ENCODE measurements around the gene ERC1. TPM values are rescaled to one million over a fixed set of nuclear protein-coding genes. Genes with fewer than 3 reads are reported as not detected.
"Not testable (repeated sequence)": the region's sequence is repeated elsewhere in the genome, so short reads cannot be mapped to it uniquely, and the experiment has no call there.

The ERC1 gene
- total RNA-seq, 1 donor from 2014 or later, result 16.6 TPM

GRCh38 chr12:1132311-1132710, 141.3 kb downstream of the ERC1 start:
- no peak for FAIRE-seq
- TF ChIP-seq CTCF (IDR thresholded peaks at IDR 0.05; ENCODE audit: insufficient read depth, low read length, severe bottlenecking), result no peak
- H3K36me3 ChIP-seq (ENCODE audit: control insufficient read depth, insufficient read depth, low read length), result peaks cover 2% of the 10 kb centered on the region

GRCh38 chr12:1138691-1139090, 147.7 kb downstream of the ERC1 start:
- Histone ChIP-seq H3K36me3 (ENCODE audit: control insufficient read depth, insufficient read depth, low read length) (peaks cover 3% of the 10 kb centered on the region), H3K4me3 (ENCODE audit: low read depth, low read length) (no peak overlapping the region), H3K27me3 (ENCODE audit: control insufficient read depth, insufficient read depth, low read length) (no peaks in the 10 kb centered on the region)
- DNase-seq (ENCODE audit: low read depth) (no peak), FAIRE-seq (no peak)
- no peak for TF ChIP-seq CTCF (IDR thresholded peaks at IDR 0.05; ENCODE audit: insufficient read depth, low read length, severe bottlenecking)

More at GRCh38 chr12:1132311-1132710, 141.3 kb downstream of the ERC1 start:
- DNase-seq (ENCODE audit: low read depth), result no peak
- Histone ChIP-seq H3K27me3 (ENCODE audit: control insufficient read depth, insufficient read depth, low read length) (no peaks in the 10 kb centered on the region), H3K4me3 (ENCODE audit: low read depth, low read length) (no peak overlapping the region)

GRCh38 chr12:1146758-1147157, 155.7 kb downstream of the ERC1 start:
- FAIRE-seq; H3K36me3 ChIP-seq (ENCODE audit: control insufficient read depth, insufficient read depth, low read length); DNase-seq (ENCODE audit: low read depth): not testable (repeated sequence)

GRCh38 chr12:1147821-1148220, 156.8 kb downstream of the ERC1 start:
- FAIRE-seq (no peak), DNase-seq (ENCODE audit: low read depth) (no peak)
- no peaks in the 10 kb centered on the region for H3K27me3 ChIP-seq (ENCODE audit: control insufficient read depth, insufficient read depth, low read length)
- TF ChIP-seq CTCF (IDR thresholded peaks at IDR 0.05; ENCODE audit: insufficient read depth, low read length, severe bottlenecking), result no peak
- H3K4me3 ChIP-seq (ENCODE audit: low read depth, low read length), result no peak overlapping the region
- peaks cover 5% of the 10 kb centered on the region for H3K36me3 ChIP-seq (ENCODE audit: control insufficient read depth, insufficient read depth, low read length)

More at GRCh38 chr12:1146758-1147157, 155.7 kb downstream of the ERC1 start:
- H3K27me3 ChIP-seq (ENCODE audit: control insufficient read depth, insufficient read depth, low read length); H3K4me3 ChIP-seq (ENCODE audit: low read depth, low read length): not testable (repeated sequence)

GRCh38 chr12:1157046-1157445, 166.0 kb downstream of the ERC1 start:
- no peaks in the 10 kb centered on the region for H3K27me3 ChIP-seq (ENCODE audit: control insufficient read depth, insufficient read depth, low read length)
- DNase-seq (ENCODE audit: low read depth), result no peak
- H3K4me3 ChIP-seq (ENCODE audit: low read depth, low read length), result no peak overlapping the region
- FAIRE-seq, result no peak
- H3K36me3 ChIP-seq (ENCODE audit: control insufficient read depth, insufficient read depth, low read length), result peaks cover 8% of the 10 kb centered on the region
- no peak for TF ChIP-seq CTCF (IDR thresholded peaks at IDR 0.05; ENCODE audit: insufficient read depth, low read length, severe bottlenecking)

- no peak for DNase-seq (ENCODE audit: low read depth)
- FAIRE-seq, result no peak
- Histone ChIP-seq H3K36me3 (ENCODE audit: control insufficient read depth, insufficient read depth, low read length) (peaks cover 1% of the 10 kb centered on the region), H3K4me3 (ENCODE audit: low read depth, low read length) (no peak overlapping the region), H3K27me3 (ENCODE audit: control insufficient read depth, insufficient read depth, low read length) (no peaks in the 10 kb centered on the region)
- TF ChIP-seq CTCF (IDR thresholded peaks at IDR 0.05; ENCODE audit: insufficient read depth, low read length, severe bottlenecking), result no peak
Measured at GRCh38 chr12:1161197-1161596, 170.2 kb downstream of the ERC1 start.

Data from bronchial epithelial cell (primary cell).